Brain microvascular endothelial cell (primary cell): ENCODE results near the gene CCN6.

ENCODE experiments used
- DNase-seq: peaks from one replicate; pipeline ENCODE4 v3.0.0-alpha.2; 2020
- H3K27ac ChIP-seq: fragments of 250-450 bp; sonication (Bioruptor Pico); 2 replicates; pipeline ENCODE4 v1.5.1; 2020; ENCODE audit warnings: mild to moderate bottlenecking, moderate library complexity
- H3K27me3 ChIP-seq: fragments of 250-450 bp; sonication (Bioruptor Pico); replicated peaks from 2 replicates; pipeline ENCODE4 v1.5.1; 2020; ENCODE audit warnings: mild to moderate bottlenecking
- H3K36me3 ChIP-seq: fragments of 250-450 bp; sonication (Bioruptor Pico); replicated peaks from 2 replicates; pipeline ENCODE4 v1.5.1; 2020; ENCODE audit warnings: mild to moderate bottlenecking
- H3K4me3 ChIP-seq: 2 replicates; pipeline ENCODE4 v1.5.1; 2011; ENCODE audit warnings: low read depth, mild to moderate bottlenecking, control low read depth, low read length, moderate library complexity
- CTCF ChIP-seq: IDR thresholded peaks from 2 replicates; pipeline ENCODE4 v1.5.1; 2011; ENCODE audit warnings: low read depth, mild to moderate bottlenecking, moderate library complexity, low read length, control low read depth, inconsistent platforms; ENCODE audit errors: missing control alignments
- in situ Hi-C: cut with HindIII; loops from 2 replicates; pipeline ENCODE4 v1.10.0; 2017; ENCODE audit warnings: low sequenced_read_pairs, low pct_ligation_motif_present

Gene CCN6

GRCh38 chr6:112030961-112031660 is 22.8 kb upstream of the CCN6 start:
- Histone ChIP-seq H3K27ac (no peak overlapping the region), H3K36me3 (no peaks in the 10 kb centered on the region), H3K27me3 (no peaks in the 10 kb centered on the region), H3K4me3 (no peak overlapping the region)
- in situ Hi-C loops, result no loop called here
- no peak for DNase-seq
- TF ChIP-seq CTCF, result no peak

GRCh38 chr6:112031960-112032359 is 21.9 kb upstream of the CCN6 start:
- TF ChIP-seq CTCF, result no peak
- no peak for DNase-seq
- Histone ChIP-seq H3K36me3 (no peaks in the 10 kb centered on the region), H3K27ac (no peak overlapping the region), H3K27me3 (no peaks in the 10 kb centered on the region), H3K4me3 (no peak overlapping the region)
- in situ Hi-C loops, result no loop called here

- no peak overlapping the region for H3K27ac ChIP-seq
- no peak for TF ChIP-seq CTCF
- in situ Hi-C loops, result no loop called here
Observed at GRCh38 chr6:112032728-112033127, 21.2 kb upstream of the CCN6 start.

GRCh38 chr6:112033791-112034615 is 19.9 kb upstream of the CCN6 start:
- TF ChIP-seq CTCF, result no peak
- in situ Hi-C loops, result no loop called here
- DNase-seq, result no peak
- no peaks in the 10 kb centered on the region for H3K36me3 ChIP-seq
- H3K27ac ChIP-seq, result no peak overlapping the region
- no peak overlapping the region for H3K4me3 ChIP-seq
- no peaks in the 10 kb centered on the region for H3K27me3 ChIP-seq

More at GRCh38 chr6:112032728-112033127, 21.2 kb upstream of the CCN6 start:
- H3K27me3 ChIP-seq, result no peaks in the 10 kb centered on the region
- no peak for DNase-seq
- no peaks in the 10 kb centered on the region for H3K36me3 ChIP-seq
- H3K4me3 ChIP-seq, result no peak overlapping the region

- Histone ChIP-seq H3K27ac (no peak overlapping the region), H3K27me3 (no peaks in the 10 kb centered on the region), H3K36me3 (no peaks in the 10 kb centered on the region), H3K4me3 (no peak overlapping the region)
- in situ Hi-C loops, result no loop called here
- TF ChIP-seq CTCF, result no peak
- no peak for DNase-seq
Observed at GRCh38 chr6:112034616-112034995, 19.3 kb upstream of the CCN6 start.
